Activated CD4-positive, CD25-positive, alpha-beta regulatory T cell treated with anti-CD3 and anti-CD28 coated beads, Interleukin-2, amount 50 U/mL, for 16 hours (primary cell): ENCODE measurements around the gene FBXL7.

Experiments
- DNase-seq: peaks from one replicate; pipeline ENCODE4 v3.0.0-alpha.2; 2020; ENCODE audit warnings: low read depth, low spot score

FBXL7 gene

DNA sequence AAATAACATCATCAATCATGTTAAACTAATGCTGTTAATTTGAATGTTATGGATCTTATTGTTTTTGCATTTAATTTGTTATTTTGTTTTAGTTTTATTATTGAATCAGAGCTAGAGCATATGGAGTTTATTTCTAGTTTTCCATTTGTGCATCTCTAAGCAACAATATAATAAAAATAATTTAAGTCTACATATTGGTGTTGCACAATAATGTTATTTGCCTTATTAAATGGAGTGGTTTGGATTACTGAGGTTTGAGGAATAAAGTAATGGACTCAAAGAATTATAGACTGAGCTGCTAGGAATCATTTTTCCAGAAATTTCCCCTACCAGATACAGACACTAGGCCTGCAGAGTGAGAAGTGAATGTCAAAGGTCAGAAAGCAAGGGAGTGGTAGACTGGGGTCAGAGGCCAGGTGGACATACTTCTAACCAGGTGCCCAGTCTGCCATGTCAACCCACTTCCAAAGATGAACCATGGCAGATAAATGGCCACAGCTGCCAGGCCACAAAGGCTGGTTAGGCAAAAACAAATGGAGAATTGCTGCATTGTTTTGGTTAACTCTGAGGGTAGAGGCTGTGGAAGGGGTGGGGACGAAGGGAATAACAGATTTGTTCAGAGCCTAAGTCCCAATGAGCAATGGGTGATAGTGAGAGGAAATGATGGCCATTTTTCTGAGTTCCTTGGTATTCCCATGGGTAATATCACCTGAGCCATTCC lies 113.1 kb downstream of the FBXL7 start:
- DNase-seq, result no peak

DNA sequence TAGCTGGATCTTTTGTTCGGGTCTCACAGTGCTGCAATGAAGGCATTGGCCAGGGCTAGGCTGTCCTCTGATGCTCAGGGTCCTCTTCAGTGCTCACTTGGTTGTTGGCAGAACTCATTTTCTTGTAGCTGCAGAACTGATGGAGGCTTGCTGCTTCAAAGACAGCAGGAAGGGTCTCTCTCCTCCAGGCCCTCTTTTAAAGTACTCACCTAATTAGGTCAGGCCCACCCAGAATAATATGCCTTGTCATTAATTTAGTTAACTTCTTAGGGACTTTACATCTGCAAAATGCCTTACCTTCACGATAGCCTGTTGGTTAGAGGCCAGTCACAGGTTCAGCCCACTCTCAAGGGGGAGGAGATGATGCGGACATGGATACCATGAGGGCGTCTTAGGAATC lies 114.7 kb downstream of the FBXL7 start:
- no peak for DNase-seq

DNA sequence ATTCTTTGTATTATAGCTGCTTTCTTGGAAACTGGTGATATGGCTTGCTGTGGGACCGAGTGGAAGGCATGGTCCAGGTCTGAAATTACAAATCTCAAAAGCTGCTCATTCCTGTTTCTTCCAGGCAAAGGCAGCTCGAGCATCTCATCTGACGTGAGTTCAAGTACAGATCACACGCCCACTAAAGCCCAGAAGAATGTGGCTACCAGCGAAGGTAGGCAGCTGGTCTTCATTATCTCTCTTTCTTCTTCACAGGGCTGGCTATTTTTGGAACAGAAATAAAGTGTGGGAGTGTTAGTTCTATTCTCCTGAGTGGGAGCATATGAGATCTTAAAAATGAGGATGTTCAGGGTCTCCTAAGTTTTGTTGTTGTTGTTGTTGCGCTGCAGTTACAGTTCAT lies 115.9 kb downstream of the FBXL7 start:
- DNase-seq, result no peak

DNA sequence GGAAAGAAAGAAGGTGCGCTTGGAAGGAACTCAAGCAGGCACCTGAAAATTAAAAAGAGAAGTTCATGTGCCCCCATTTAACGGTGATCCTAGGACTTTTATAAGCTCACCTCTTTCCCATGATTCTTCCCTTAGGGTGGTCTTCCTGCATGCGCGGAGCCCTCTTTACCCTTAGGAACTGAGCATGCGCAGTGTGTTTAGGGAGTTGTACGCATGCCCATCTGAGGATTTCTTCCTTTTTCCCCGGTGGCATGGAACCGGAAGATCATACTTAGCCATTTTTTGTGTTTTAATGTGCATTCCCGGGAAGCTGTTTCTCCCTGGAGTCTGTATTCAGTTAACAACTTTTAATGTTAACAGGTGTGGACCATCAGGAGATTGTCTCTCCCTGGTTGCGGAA lies 119.0 kb downstream of the FBXL7 start:
- no peak for DNase-seq

DNA sequence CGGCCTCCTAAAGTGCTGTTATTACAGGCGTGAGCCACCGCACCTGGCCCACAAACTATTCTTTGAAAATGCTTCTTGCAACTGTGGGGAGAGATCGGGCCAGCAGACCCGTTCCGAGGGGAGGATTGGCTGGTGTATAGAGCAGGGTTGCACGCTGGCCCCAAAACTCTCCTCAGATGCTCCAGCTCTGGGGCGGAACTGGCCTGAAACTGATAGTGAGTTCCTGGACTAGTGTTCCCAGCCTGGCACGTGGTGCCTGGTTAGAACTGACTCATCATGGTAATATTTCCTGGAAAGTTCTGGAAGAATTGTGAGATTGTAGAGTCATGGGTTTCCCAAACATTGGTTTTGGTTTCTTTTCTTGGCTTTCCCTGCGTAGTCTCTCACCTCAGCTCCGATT lies 120.5 kb downstream of the FBXL7 start:
- DNase-seq, result no peak

DNA sequence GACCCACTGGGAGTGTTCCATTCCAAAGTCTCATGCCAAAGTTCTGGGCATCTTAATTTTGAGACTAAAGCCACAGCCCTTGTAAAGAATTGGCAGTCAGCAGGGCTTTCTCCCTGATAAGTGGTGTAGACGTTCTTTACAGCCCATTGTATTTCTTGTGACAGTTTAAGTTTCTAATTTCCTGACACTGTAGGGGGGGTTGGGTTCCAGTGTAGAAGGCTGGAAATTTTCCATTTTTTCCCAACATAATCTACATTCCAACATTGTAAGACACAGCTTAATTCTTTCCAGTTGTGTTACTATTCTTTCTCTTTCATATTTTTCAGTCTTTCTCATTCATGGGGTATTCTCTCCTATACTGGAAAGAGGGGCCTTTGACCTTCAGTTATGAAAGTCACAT lies 121.1 kb downstream of the FBXL7 start:
- no peak for DNase-seq

DNA sequence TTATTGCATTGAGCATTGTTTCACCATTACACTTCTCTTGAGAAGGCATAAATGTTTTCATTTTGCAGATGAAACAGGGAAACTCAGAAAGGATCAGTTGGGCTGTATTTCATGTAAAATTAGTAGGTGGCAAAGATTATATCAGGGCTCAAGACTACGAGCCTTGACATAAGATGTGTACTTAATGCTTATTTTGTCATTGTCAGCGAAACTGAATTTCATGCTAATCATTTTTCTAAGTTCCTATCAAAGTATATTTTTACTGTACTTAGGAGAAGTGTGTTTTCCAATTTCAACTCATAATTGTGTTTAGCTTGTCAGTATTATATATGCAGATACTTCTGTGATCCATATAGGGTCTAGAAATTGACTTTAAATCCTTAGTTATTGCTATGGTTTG lies 123.8 kb downstream of the FBXL7 start:
- DNase-seq, result no peak

DNA sequence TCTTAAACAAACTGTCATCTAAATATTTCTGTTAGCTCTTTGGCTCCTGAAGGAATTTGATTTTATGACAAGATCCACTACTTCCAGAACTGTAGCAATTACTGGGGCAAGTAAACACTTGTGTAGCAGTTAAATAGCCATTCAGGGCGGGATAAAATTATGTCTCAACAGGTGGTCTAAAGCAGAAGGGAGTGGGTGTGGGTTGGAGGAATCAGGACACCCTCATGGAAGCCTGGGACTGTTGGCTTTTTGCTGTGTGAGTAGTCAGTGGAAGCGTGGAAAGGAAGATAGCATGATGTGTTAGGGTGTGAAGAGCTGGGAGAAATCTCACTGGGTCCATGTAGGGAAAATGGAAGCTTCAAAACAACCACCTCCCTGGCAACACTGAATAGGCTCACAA lies 127.1 kb downstream of the FBXL7 start:
- no peak for DNase-seq

DNA sequence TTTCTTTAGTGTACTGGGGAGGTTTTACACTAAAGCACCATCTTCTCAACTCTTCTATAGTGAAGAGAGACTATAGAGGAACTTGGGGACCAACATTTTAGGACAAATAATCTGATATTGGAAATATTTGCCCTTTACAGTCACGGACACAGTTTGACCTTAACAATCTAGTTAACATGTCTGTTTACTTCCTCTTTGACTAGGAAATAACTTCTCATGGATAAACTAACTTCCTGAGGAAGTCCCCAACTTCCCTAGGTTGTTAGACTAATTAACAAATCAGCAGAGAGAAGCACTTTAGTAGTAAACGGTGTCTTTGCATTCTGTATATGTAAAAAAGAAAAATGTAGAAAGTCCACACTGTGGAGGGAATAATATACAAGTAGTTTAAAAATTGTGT lies 127.7 kb downstream of the FBXL7 start:
- no peak for DNase-seq

DNA sequence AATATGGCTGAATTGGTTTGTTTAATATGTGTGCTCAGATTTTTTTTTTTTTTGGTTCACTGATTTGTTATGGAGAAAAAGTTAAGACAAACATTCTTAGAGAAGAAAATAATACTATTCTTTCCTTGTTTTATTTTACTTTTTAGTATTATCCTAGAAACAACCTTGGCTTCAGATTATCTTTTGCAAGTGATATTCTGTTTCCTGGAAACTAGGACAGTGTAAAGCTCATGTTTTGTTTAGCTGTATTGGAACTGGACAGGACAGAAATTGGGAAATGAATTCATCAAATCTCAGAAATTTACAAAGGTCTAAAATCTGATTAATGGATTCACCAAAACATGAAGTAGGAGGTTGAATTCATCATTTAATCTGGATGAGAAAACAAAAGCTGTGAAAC lies 130.5 kb downstream of the FBXL7 start:
- DNase-seq, result no peak

DNA sequence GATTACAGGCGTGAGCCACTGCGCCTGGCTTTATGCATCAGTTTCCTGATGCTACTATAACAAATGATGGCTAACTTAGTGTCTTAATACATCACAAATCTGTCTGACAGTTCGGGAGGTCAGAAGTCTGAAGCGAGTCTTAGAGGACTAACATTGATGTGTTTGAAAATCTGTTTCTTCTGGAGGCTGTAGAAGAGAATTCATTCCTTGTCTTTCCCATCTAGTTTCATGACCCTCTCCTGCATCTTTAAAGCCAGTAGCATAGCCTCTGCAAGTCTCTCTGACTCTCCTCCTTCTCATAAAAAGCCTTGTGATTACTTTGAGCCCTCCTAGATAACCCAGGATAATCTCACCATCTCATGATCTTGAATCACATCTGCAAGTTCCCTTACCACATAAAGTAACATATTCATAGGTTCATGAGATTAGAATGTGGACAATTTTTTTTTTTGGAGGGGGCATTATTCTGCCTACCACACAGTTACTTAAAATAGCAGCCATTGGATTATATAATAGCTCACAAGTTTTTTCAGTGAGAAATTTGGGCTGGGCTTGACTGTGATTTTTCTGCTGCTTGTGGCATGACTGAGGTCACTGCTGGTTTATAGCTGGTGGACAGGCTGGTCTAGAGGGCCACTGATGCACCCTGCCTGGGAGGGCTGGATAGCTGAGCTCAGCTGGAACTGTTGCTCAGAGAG lies 134.8 kb downstream of the FBXL7 start:
- no peak for DNase-seq

DNA sequence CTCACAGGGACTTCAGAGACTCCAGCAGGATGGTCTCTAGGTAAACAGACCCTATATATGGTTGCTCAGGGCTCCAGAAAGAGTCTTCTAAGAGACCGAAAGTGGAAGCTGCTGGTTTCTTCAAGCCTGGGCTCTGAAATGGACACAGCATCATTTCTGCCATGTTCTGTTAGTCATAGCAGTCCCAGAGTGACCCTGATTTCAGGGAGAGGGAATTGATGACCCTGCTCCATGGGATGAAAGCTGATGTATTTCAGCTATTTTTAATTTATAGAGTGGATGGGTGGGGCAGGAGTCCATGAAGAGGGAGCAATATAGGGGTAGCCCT lies 135.3 kb downstream of the FBXL7 start:
- DNase-seq, result no peak

DNA sequence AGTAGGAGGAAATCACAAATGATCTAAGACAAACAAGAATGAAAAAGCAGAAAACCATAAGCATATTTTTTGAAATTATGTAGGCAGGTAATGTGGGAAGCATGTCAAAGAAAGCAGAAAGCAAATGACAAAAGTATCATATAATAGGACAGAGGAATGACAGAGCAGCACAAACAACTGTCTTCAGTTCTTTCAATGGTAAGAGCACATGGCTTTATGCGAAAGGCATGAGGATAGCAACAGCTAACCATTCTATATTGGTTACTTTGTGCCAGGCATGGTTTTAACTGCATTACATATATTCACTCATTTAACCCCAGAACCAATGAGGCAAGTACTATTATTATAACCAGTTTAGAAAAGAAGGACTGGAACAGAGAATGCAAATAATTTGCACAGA lies 137.4 kb downstream of the FBXL7 start:
- DNase-seq, result no peak

DNA sequence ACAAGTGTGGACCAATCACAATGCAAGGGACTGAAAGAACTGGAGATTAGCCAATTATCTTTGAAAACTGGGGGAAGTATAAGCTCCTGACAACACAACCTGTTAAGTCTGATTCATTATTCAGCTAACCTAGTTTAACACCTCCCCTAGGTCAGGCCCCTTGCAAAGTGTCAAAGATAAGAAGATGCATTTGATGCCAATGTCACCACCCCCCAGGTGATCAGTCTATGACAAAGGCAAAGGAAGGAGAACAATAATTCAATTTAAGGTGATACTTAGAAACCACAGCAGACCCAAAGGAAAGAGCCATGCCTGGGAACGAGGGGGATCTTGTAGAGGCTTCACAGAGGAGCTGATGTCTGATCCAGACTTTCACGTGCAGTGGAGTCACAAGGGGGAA lies 137.9 kb downstream of the FBXL7 start:
- no peak for DNase-seq

DNA sequence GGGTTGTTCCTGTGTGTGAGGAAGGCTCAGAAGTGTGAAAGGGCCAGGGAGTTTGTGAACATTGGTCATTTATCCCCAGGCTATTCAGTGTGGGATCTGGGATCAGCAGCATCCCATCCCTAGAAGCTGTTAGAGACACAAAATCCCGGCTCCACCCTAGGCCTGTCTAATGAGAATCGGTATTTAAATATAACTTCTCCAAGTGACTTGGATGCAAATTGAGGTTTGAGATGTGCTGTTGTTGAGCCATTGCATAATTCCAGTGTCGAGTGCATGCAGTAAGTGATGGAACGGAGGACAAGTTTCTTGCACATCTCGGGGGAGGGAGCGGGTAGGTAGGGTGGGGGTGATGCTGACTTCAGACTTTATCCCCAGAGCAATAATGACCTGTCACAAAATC lies 138.3 kb downstream of the FBXL7 start:
- no peak for DNase-seq

DNA sequence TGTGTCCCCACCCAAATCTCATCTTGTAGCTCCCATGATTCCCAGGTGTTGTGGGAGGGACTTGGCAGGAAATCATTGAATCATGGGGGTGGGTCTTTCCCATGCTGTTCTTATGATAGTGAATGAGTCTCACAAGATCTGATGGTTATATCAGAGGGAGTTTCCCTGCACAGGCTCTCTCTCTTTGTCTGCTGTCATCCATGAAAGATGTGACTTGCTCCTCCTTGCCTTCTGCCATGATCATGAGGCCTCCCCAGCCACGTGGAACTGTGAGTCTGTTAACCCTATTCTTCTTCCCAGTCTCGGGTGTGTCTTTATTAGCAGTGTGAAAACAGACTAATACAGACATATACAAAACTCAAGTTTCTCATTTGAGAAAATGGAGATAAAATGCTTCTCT lies 139.3 kb downstream of the FBXL7 start:
- no peak for DNase-seq

DNA sequence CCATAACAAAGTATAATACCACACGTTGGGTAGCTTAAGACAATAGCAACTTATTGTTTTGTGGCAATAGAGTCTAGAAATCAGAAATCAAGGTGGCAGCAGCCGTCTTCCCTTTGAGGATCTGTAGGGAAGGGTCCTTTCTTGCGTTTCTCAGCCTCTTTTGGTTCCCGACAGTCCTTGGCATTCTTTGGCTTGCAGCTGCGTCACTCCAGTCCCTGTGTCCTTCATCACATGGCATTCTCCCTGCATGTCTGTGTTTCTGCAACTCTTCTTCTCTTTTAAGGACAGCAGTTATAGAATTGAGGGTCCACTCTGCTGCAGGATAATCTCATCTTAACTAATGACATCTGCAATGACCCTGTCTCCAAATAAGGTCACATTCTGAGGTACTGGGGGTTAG lies 140.1 kb downstream of the FBXL7 start:
- no peak for DNase-seq

DNA sequence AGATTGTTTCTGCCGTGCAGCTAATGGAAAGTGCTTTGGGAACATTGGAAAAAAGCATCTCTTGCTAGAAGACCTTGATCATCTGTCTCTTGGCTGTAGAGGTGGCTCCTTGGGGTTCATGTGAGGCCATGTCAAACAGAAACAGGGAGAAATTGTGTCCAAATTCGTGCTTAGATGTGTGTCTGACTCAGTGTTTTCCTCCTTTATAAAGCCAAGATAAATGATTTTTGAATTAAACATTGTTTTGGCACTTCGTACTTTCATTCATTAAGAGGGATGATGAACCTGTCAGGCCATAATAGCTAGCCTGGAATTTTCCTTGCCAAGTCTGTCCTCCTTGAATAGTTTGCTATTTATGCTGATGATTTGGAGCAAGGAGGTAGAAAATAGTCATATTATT lies 143.8 kb downstream of the FBXL7 start:
- no peak for DNase-seq

DNA sequence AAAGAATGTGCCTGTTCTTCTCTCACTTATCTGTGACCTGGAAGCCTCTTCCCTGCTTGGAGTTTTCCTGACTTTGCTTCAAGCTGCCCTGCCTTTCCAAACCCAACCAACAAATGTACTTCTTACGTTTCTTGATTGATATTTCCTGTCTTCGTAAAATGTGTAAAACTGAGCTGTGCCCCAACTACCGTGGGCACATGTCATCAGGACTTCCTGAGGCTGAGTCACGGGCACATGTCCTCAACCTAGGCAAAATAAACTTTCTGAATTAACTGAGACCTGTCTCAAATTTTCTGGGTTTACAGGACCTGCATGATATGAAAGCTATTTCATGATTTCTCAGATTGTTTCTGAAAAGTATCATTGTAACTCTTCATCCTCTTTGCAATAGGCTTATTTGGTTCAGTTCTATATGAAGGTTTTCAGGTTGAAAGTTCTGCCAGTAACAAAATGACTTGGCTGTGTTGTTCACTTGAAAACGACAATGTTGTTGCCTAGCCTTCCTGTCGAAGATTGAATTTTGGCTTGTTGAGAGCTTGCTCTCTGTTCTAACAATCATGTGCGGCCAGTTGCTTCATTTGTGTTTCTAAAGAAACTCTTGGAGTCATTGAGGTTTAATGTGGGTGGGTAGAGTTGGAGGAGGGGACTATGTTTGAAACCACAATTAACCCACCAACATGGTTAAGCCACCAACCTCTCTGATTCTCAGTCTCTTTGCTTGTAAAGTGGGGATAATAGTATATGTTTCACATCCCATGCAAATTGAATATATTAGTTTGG lies 145.6 kb downstream of the FBXL7 start:
- DNase-seq, result no peak

DNA sequence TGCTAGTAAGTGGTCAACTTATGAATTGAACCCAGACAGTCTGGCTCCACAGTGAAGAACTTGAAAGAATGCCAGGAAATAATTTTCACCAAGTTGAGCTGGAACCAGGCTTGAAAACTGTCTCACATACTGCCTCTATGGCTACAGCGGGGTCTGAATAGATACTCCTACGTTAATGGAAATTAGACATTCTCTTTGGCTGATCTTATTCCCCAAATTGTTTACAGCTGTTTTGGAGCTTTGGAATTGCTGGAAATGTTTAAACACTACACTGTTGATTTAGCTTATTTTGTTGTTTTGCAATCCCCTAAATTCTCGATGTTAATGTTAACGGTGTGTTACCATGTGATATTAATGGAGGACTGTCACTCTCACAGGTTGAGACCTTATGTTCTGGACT lies 146.4 kb downstream of the FBXL7 start:
- DNase-seq, result no peak

DNA sequence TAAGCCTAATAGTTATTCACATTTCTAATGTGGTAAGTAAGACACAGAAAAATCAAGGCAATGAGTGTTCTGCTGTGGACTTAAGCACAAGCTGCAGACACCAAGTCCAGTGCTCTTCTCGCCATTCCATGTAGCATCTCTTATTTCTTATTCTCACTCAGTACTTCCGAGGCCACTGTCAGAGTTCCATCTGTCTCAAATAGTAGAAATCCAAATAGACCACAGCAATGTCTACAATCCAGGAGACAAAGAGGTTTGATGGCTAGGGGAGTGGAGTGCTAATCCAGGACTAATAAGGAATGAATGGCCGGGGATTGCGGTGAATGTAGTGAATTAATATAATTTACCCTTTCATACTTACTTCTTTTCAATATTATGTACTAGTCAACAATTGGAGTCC lies 147.3 kb downstream of the FBXL7 start:
- DNase-seq, result no peak

DNA sequence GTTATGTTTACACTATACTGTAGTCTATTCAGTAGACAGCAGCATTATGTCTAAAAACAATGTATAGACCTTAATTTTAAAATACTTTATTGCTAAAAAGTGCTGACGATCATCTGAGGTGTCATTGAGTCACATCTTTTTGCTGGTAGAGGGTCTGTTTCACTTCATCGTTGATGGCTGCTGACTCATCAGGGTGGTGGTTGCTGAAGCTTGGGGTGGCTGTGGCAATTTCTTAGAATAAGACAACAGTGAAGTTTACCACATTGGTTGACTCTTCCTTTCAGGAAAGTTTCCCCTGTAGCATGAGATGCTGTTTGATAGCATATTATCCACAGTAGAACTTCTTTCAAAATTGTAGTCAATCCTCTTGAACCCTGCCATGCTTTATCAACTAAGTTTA lies 150.3 kb downstream of the FBXL7 start:
- DNase-seq, result no peak

DNA sequence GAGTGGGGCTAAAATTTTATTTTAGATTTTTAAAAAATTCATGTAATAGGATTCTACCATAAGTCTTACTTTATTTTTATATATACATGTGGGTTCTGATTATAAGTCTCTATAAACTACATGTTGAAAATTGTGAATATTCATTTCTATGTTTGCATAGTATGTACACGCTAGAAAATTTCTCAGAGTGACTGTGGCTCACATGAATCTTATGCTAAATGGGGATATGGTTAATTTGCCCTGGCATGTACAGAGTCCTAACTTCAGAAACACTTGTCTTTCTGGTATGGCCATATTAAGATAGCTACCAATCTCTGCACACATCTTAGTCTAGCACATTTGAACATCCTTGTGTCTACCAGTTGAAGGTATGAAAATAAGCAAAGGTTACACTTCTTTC lies 154.8 kb downstream of the FBXL7 start:
- DNase-seq, result no peak
